ENCODE data around the gene MACROD2. TPM values are rescaled to one million over a fixed set of nuclear protein-coding genes. Genes with fewer than 3 reads are reported as not detected.

The MACROD2 gene
- total and polyA plus RNA-seq, 2 experiments from 2014 or later = 2.8 to 4.3 TPM

GRCh38 chr20:15805154-15805553, 1809.8 kb downstream of the MACROD2 start:
- H3K4me2 ChIP-seq = peak overlapping the region; percentile 48; the same call in 1 of the 2 replicates
- H3K9me3 Mint-ChIP-seq = peaks cover 22% of the 10 kb centered on the region
- peak; percentile 24 for DNase-seq (ENCODE audit: low spot score)
- H3K79me2 ChIP-seq (replicated peaks; ENCODE audit: insufficient read depth) = no peaks in the 10 kb centered on the region
- H4K20me1 ChIP-seq (replicated peaks; ENCODE audit: insufficient read depth) = no peaks in the 10 kb centered on the region
- no peak for TF ChIP-seq ZNF331 (CRISPR knock-in tag; IDR thresholded peaks at IDR 0.05; ENCODE audit: low read depth)
- no peak for TF ChIP-seq ZNF114 (CRISPR knock-in tag; IDR thresholded peaks at IDR 0.05)
- no peak for TF ChIP-seq CTCF (conservative IDR thresholded peaks at IDR 0.05; ENCODE audit: low read depth in 2 of 2)
- no peak for TF ChIP-seq JUNB (IDR thresholded peaks at IDR 0.05; ENCODE audit: unreplicated experiment)
- no peak for TF ChIP-seq ETS1 (IDR thresholded peaks at IDR 0.05)
- no peak for TF ChIP-seq CREB1 (CRISPR knock-in tag; IDR thresholded peaks at IDR 0.05; ENCODE audit: low read depth)
- H3K4me3 Mint-ChIP-seq = no peak overlapping the region
- H3K4me1 Mint-ChIP-seq = peaks cover 3% of the 10 kb centered on the region
- H3K36me3 Mint-ChIP-seq (ENCODE audit: low read depth) = peaks cover 14% of the 10 kb centered on the region
- no peak overlapping the region for H3K4me3 ChIP-seq
- H3F3A ChIP-seq (replicated peaks; ENCODE audit: low read depth) = no peaks in the 10 kb centered on the region
- H3K27ac ChIP-seq (ENCODE audit: low read depth) = no peak overlapping the region
- no peak for ATAC-seq
- H3K27ac Mint-ChIP-seq = no peak overlapping the region
- H3K36me3 ChIP-seq (ENCODE audit: insufficient read depth) = no peaks in the 10 kb centered on the region; the same call in none of the 2 replicates
- peaks cover 4% of the 10 kb centered on the region; the same call in 1 of the 2 replicates for H3K4me1 ChIP-seq (ENCODE audit: insufficient read depth)
- no peaks in the 10 kb centered on the region for H3K27me3 ChIP-seq (ENCODE audit: insufficient read depth)
- H3K9me2 ChIP-seq (ENCODE audit: insufficient read depth) = peaks cover 3% of the 10 kb centered on the region; the same call in 1 of the 2 replicates
- H3K27me3 Mint-ChIP-seq (ENCODE audit: insufficient read depth, low read depth, poor library complexity) = no peaks in the 10 kb centered on the region
- H2AFZ ChIP-seq = peak overlapping the region; percentile 76; the same call in 1 of the 2 replicates

- Mint-ChIP-seq H3K4me1 (peaks cover 3% of the 10 kb centered on the region), H3K27me3 (ENCODE audit: insufficient read depth, low read depth, poor library complexity) (no peaks in the 10 kb centered on the region)
- TF ChIP-seq CTCF (conservative IDR thresholded peaks at IDR 0.05; ENCODE audit: low read depth in 2 of 2) (no peak), CREB1 (CRISPR knock-in tag; IDR thresholded peaks at IDR 0.05; ENCODE audit: low read depth) (no peak), REST (IDR thresholded peaks at IDR 0.05; ENCODE audit: unreplicated experiment) (no peak), ZNF331 (CRISPR knock-in tag; IDR thresholded peaks at IDR 0.05; ENCODE audit: low read depth) (no peak), EZH2 (IDR thresholded peaks at IDR 0.05; ENCODE audit: low read depth, unreplicated experiment) (no peak), NANOG (IDR thresholded peaks at IDR 0.05; ENCODE audit: borderline replicate concordance) (no peak), ETS1 (IDR thresholded peaks at IDR 0.05) (no peak)
These were observed 1810.8 kb downstream of the MACROD2 start for GRCh38 chr20:15806105-15806504.

More at GRCh38 chr20:15806105-15806504, 1810.8 kb downstream of the MACROD2 start:
- DNase-seq (ENCODE audit: low spot score) (no peak), ATAC-seq (no peak)
- H3F3A ChIP-seq (replicated peaks; ENCODE audit: low read depth) = no peaks in the 10 kb centered on the region
- peaks cover 3% of the 10 kb centered on the region; the same call in 1 of the 2 replicates for H3K9me2 ChIP-seq (ENCODE audit: insufficient read depth)
- H3K27ac Mint-ChIP-seq = no peak overlapping the region
- H3K4me3 Mint-ChIP-seq = no peak overlapping the region
- H3K4me2 ChIP-seq = no peak overlapping the region
- no peaks in the 10 kb centered on the region; the same call in none of the 2 replicates for H3K36me3 ChIP-seq (ENCODE audit: insufficient read depth)
- H3K4me3 ChIP-seq = no peak overlapping the region
- peaks cover 14% of the 10 kb centered on the region for H3K36me3 Mint-ChIP-seq (ENCODE audit: low read depth)
- H3K27ac ChIP-seq (ENCODE audit: low read depth) = no peak overlapping the region
- H2AFZ ChIP-seq = no peak overlapping the region
- no peaks in the 10 kb centered on the region for H3K27me3 ChIP-seq (ENCODE audit: insufficient read depth)
- H3K9me3 Mint-ChIP-seq = peaks cover 22% of the 10 kb centered on the region
- no peaks in the 10 kb centered on the region for H4K20me1 ChIP-seq (replicated peaks; ENCODE audit: insufficient read depth)
- peaks cover 4% of the 10 kb centered on the region; the same call in 1 of the 2 replicates for H3K4me1 ChIP-seq (ENCODE audit: insufficient read depth)
- H3K79me2 ChIP-seq (replicated peaks; ENCODE audit: insufficient read depth) = no peaks in the 10 kb centered on the region

All from GM23338 (cell line).